ENCODE results near the gene RELL1.

Gene RELL1

DNA sequence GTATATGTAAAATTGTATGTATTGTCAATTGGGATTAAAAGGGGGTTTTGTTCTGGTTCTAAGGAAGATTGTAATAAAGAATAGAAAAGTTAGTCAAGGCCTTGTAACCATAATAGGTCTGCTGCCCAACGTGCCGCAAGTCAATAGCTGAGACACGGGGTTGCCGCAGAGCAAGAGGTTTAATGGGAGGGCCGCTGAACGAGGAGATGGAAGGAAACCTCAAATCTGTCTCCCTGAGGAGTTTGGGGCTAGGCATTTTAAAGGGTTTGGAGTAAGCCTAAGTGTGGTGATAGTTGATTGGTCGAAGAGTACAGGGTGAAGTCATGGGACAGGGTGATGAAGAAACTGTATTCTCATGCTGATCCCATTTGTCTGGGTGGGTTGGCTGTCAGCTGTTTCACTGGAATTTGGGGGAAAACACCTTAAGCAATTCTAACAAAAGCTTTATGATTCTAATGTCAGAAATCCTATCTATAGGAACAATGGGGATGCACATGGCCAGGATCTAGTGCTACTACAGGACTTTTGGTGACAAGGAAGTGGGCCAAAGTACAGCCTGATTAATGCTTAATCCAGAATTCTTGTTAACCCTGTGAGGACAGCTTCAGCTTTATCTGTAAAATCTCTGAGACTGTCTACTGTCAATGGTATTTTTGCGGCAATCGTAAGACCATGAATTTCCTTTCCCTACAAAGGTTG is 86.9 kb downstream of the RELL1 start:
- no peak for DNase-seq (ENCODE audit: low read depth)

DNA sequence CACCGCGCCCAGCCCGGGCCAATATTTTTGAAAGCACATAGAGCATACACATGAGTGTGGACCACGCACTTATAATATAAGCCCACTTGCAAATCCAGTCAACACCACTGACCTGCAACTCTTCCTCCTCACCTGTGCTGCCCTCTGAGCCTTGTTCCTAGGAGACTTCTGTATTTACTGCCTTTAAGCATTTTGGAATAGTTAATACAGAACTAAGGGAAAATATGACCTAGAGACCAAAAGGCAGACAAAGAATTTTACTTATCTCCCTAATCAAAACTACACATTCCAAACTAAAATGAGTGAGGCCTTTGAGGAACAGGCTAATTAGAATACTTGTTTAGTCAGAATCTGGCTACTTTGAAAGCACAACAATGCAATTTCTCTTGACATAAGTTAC is 89.1 kb downstream of the RELL1 start:
- no peak for DNase-seq (ENCODE audit: low read depth)

GRCh38 chr4:37595875-37596680 is 90.1 kb downstream of the RELL1 start:
- DNase-seq (ENCODE audit: low read depth) = no peak

- DNase-seq (ENCODE audit: low read depth) = no peak
These were observed 92.1 kb downstream of the RELL1 start for GRCh38 chr4:37594099-37594498.

- no peak for DNase-seq (ENCODE audit: low read depth)
These were observed 94.8 kb downstream of the RELL1 start for GRCh38 chr4:37591349-37591748.

GRCh38 chr4:37590016-37590415 is 96.2 kb downstream of the RELL1 start:
- DNase-seq (ENCODE audit: low read depth) = no peak

DNA sequence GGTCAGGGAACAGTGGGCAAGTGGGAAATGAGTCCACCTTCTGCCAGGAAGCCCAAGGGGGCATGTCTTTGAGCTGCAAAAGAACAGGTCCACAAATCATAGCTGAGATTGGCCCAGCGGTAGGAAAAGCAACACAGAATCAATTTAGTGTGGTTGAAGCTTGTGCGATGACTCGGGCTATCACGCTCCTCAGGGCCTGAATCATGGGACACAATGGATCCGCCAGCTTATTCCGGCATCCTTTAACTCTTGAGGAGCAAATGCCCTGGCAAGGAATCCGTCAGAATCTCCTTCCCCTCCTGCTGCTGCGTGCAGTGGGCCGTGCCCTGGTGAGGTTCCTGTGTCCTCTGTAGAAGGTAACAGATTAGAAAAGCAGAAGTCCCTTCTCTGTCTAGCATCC is 98.0 kb downstream of the RELL1 start:
- no peak for DNase-seq (ENCODE audit: low read depth)

- DNase-seq (ENCODE audit: low read depth) = no peak
These were observed 100.0 kb downstream of the RELL1 start for GRCh38 chr4:37586194-37586593.

DNA sequence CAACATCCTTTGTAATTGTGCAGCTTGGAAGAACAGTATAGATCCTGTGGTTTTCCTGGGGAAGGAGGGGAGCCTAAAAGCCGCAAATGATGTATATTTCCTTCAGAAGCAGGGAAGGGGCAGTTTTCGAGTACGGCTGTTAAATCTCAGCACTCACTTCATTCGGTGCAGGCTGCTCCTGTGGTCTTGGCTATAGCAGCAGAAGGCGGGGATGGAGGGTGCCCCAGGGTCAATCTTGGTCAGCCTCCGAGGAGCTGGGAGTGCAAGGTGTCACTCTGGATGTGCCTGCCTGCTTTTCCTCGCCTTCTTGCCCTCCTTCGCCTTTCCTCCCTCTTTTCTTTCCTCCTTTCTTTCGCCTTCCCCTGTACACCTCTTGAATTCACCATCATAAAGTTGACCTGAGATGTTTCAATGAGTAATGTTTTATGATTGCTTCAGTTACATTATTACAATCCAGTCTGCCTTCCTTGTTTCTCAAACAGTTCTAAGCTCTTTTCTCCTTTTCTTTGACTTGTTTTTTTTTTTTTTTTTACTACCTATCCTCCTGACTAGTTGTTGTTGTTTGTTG is 101.6 kb downstream of the RELL1 start:
- DNase-seq (ENCODE audit: low read depth) = no peak

- no peak for DNase-seq (ENCODE audit: low read depth)
These were observed 102.1 kb downstream of the RELL1 start for GRCh38 chr4:37584071-37584470.

GRCh38 chr4:37573566-37573965 is 112.6 kb downstream of the RELL1 start:
- DNase-seq (ENCODE audit: low read depth) = no peak

DNA sequence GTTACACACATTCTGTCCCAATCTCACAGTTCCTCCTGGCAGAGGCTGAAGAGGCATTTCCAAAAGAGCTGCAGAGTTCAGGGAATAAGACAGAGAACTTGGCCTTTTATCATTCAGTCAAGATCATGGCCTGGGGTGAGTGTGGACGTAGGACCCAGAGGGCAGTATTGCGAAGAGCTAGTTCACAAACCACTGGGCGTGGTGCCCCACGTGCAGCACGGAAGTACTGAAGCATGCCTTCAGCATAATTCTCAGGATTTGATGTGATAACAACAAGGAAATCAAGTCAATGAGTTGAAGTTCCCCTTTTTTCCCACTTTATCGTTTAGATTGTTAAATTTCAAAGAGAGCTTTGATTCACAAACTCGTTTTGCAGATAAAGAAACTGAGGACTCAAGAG is 117.7 kb downstream of the RELL1 start:
- DNase-seq (ENCODE audit: low read depth) = no peak

GRCh38 chr4:37567836-37568235 is 118.3 kb downstream of the RELL1 start:
- DNase-seq (ENCODE audit: low read depth) = no peak

DNA sequence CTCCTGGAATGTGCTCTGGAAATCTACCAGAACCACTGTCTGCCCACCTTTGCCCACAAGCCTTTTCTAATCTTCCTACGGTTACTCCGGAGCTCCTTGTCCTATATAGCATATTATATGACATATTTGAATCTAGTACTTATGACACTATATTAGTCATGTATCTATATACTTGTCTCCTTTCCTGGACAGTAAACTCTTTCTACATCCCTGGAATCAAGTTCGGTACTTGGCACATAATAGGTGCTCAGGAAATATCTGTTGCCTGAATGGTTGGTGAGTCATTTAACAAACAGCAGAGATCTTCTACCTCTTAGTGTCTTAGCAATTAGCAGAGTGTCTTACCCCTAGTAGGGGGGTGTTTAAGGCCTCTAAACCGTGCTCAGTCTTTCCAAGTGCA is 123.6 kb downstream of the RELL1 start:
- DNase-seq (ENCODE audit: low read depth) = no peak

GRCh38 chr4:37561803-37562207 is 124.4 kb downstream of the RELL1 start:
- no peak for DNase-seq (ENCODE audit: low read depth)

- no peak for DNase-seq (ENCODE audit: low read depth)
These were observed 124.9 kb downstream of the RELL1 start for GRCh38 chr4:37561196-37561802.
